Endothelial cell of umbilical vein (primary cell): ENCODE data around the gene TOGARAM2. TPM values are rescaled to one million over a fixed set of nuclear protein-coding genes. Genes with fewer than 3 reads are reported as not detected.

ENCODE experiments used
- BruUV-seq: library from RNA; stranded (reverse); fragments of 400-500 nt; replicated peaks from 2 replicates; lab custom pipeline; 2021; lab: Mats Ljungman, UMichigan
- CTCF ChIA-PET: fragments of 300-600, 350-600 bp; sonication (Branson Sonifier 250); formaldehyde crosslinking; loops from one replicate; lab custom pipeline; 2021; ENCODE audit warnings: antibody characterized with exemption, inconsistent platforms; lab: Charles Lee
- POLR2A ChIA-PET: fragments of 300-600, 350-600 bp; sonication (Branson Sonifier 250); formaldehyde crosslinking; loops from one replicate; lab custom pipeline; 2021; ENCODE audit warnings: antibody characterized with exemption, inconsistent platforms; lab: Charles Lee
- DNase-seq: peaks from one replicate; pipeline ENCODE4 v3.0.0-alpha.2; 2011; ENCODE audit warnings: low read depth, low spot score
- FAIRE-seq: peaks from 2 replicates; lab custom pipeline; 2011; peaks lifted over from hg19 to GRCh38; lab: Jason Lieb, UNC
- H2AFZ ChIP-seq: 2 replicates; pipeline ENCODE4 v1.6.0; 2012; ENCODE audit warnings: low read depth, low read length, control low read depth, inconsistent platforms
- H3K27ac ChIP-seq: 2 replicates; pipeline ENCODE4 v1.5.1; 2011; ENCODE audit warnings: low read depth, mild to moderate bottlenecking, control low read depth, low read length, moderate library complexity; ENCODE audit not compliant: insufficient read depth
- H3K27me3 ChIP-seq, 2 experiments: 2 replicates each; pipeline versions ENCODE4 v1.6.0 to v1.6.1; 2011; ENCODE audit warnings: low read length in 2 of 2, mixed read lengths in 1 of 2; ENCODE audit not compliant: control insufficient read depth in 2 of 2, insufficient read depth in 2 of 2
- H3K36me3 ChIP-seq, 2 experiments: 2 replicates in 1 of 2; 3 replicates in 1 of 2; pipeline ENCODE4 v1.5.1; 2011; ENCODE audit warnings: low read length in 2 of 2, mild to moderate bottlenecking in 1 of 2, moderate library complexity in 1 of 2; ENCODE audit not compliant: control insufficient read depth in 2 of 2, insufficient read depth in 2 of 2; ENCODE audit errors: extremely low read depth in 1 of 2
- H3K4me1 ChIP-seq: 3 replicates; pipeline ENCODE4 v1.5.1; 2011; ENCODE audit warnings: mild to moderate bottlenecking, low read length; ENCODE audit not compliant: control insufficient read depth, insufficient read depth; ENCODE audit errors: extremely low read depth
- H3K4me2 ChIP-seq: 2 replicates; pipeline ENCODE4 v1.6.1; 2011; ENCODE audit warnings: low read length, control low read depth, mixed read lengths; ENCODE audit not compliant: insufficient read depth
- H3K4me3 ChIP-seq, 3 experiments: fragments of 200-600 bp in 1 of 3; sonication (generic), shearing (Covaris generic) in 1 of 3; replicated peaks in 1 of 3; 2 replicates each; pipeline ENCODE4 v1.5.1; 2011 to 2016; ENCODE audit warnings: control low read depth in 3 of 3, low read length in 3 of 3, mild to moderate bottlenecking in 2 of 3, inconsistent platforms in 1 of 3, low read depth in 1 of 3, moderate library complexity in 1 of 3; ENCODE audit not compliant: insufficient read depth in 1 of 3
- H3K79me2 ChIP-seq: 2 replicates; pipeline ENCODE4 v1.6.0; 2012; ENCODE audit warnings: low read length, inconsistent platforms; ENCODE audit not compliant: control insufficient read depth, insufficient read depth
- H3K9ac ChIP-seq: replicated peaks from 2 replicates; pipeline ENCODE3; 2011; ENCODE audit warnings: low read length, control low read depth; ENCODE audit not compliant: insufficient read depth; ENCODE audit errors: extremely low read depth
- H3K9me1 ChIP-seq: replicated peaks from 3 replicates; pipeline ENCODE4 v1.6.0; 2011; ENCODE audit warnings: mild to moderate bottlenecking, low read length; ENCODE audit not compliant: control insufficient read depth, insufficient read depth; ENCODE audit errors: extremely low read depth
- H3K9me3 ChIP-seq: replicated peaks from 2 replicates; pipeline ENCODE4 v1.5.1; 2012; ENCODE audit warnings: low read length, inconsistent platforms; ENCODE audit not compliant: control insufficient read depth, insufficient read depth
- H4K20me1 ChIP-seq: replicated peaks from 2 replicates; pipeline ENCODE3; 2011; ENCODE audit warnings: mild to moderate bottlenecking, low read length; ENCODE audit not compliant: control insufficient read depth, insufficient read depth; ENCODE audit errors: extremely low read depth
- EZH2 ChIP-seq: IDR thresholded peaks from 2 replicates; pipeline ENCODE4 v1.6.1; 2012; ENCODE audit warnings: borderline replicate concordance, low read depth, mild to moderate bottlenecking, moderate library complexity, low read length, inconsistent platforms; ENCODE audit not compliant: severe bottlenecking
- FOS ChIP-seq: IDR thresholded peaks from 2 replicates; pipeline ENCODE4 v1.6.1; 2011; ENCODE audit warnings: mild to moderate bottlenecking, low read length, moderate library complexity, borderline replicate concordance; ENCODE audit not compliant: insufficient read depth
- GATA2 ChIP-seq: IDR thresholded peaks from 2 replicates; pipeline ENCODE4 v1.7.0; 2011; ENCODE audit warnings: low read depth, mild to moderate bottlenecking, moderate library complexity, mixed read lengths, low read length; ENCODE audit not compliant: insufficient read length, insufficient read depth
- JUN ChIP-seq: IDR thresholded peaks from 2 replicates; pipeline ENCODE4 v1.6.1; 2011; ENCODE audit warnings: borderline replicate concordance, low read depth; ENCODE audit not compliant: insufficient read length, insufficient read depth
- MYC ChIP-seq: IDR thresholded peaks from one replicate; pipeline ENCODE4 v1.6.1; 2011; ENCODE audit warnings: mild to moderate bottlenecking, low read depth, low read length
- POLR2A ChIP-seq: IDR thresholded peaks from 2 replicates; pipeline ENCODE4 v1.6.1; 2012; ENCODE audit warnings: low read depth, mild to moderate bottlenecking, control low read depth, low read length
- POLR2AphosphoS5 ChIP-seq: IDR thresholded peaks from 2 replicates; pipeline ENCODE4 v1.6.1; 2012; ENCODE audit warnings: low read depth, mild to moderate bottlenecking, control low read depth, low read length, moderate library complexity; ENCODE audit not compliant: insufficient read depth
- dilution Hi-C: fragments of 300-500 bp; cut with MboI; formaldehyde crosslinking; loops from one replicate; pipeline ENCODE4 v1.15.0; 2019; ENCODE audit warnings: low sequenced_read_pairs; ENCODE audit not compliant: extremely low pct_ligation_motif_present
- intact Hi-C: fragments of 100-400 bp; cut with micrococcal nuclease; formaldehyde crosslinking; loops from one replicate; pipeline ENCODE4 v1.10.0; 2022
- polyA plus RNA-seq, 4 experiments: library from polyadenylated mRNA; depleted of rRNA in 3 of 4; stranded (reverse) in 3 of 4; unstranded in 1 of 4; fragments of >200 nt; gene quantifications; 2 replicates each; pipeline versions ENCODE4 v1.2.1 to v1.2.3, GENCODE V29; 2011 to 2012; ENCODE audit warnings: missing spikeins in 1 of 4
- total RNA-seq: library from RNA; stranded (reverse); gene quantifications from 2 replicates; pipeline ENCODE4 v1.2.3, GENCODE V29; 2021
- TF ChIP-seq, protein P1 (sequence below): IDR thresholded peaks from 2 replicates; pipeline ENCODE4 v1.6.1; 2011; ENCODE audit not compliant: insufficient read depth, insufficient read length
- TF ChIP-seq, protein P2 (sequence below), 2 donors: IDR thresholded peaks; 1 replicate in 1 of 2; 2 replicates in 1 of 2; pipeline ENCODE4 v1.5.1; 2011; ENCODE audit warnings: low read length in 2 of 2, mild to moderate bottlenecking in 2 of 2, moderate library complexity in 2 of 2, control low read depth in 1 of 2, inconsistent platforms in 1 of 2, low read depth in 1 of 2; ENCODE audit not compliant: insufficient read depth in 1 of 2; ENCODE audit errors: extremely low read depth in 1 of 2

Gene TOGARAM2
- total and polyA plus RNA-seq, 2 donors (not counting 3 experiments of a cell fraction or from before 2014, with no cell fraction given) = not detected

DNA sequence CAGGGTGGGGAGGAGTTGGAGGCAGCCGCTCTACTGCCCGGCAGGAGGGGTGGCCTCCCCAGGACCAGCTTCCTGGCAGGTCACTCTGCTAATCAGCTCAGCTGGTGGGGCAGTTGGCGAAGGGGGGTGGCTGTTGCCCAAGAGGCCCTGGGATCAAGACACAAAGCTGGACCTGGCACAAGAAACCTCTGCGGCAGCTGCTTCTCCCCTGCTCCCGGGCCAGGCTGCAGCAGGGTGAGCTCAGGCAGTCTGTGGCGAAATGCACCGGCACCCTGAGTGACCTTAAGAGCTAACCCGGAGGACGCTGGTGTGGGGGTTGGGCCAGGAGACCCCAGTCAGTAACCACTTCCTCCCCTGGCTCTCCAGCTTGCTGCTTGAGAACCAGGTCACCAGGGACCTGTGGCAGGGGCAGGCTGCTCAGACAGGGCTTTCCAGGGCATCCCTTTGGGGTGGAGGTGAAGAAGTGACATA is 31.1 kb downstream of the TOGARAM2 start:
- H3K9me3 ChIP-seq = no peaks in the 10 kb centered on the region
- no peak overlapping the region for H3K4me3 ChIP-seq
- POLR2A ChIA-PET = no interaction called here
- DNase-seq (no peak), FAIRE-seq (no peak)
- no peak overlapping the region for H3K9ac ChIP-seq
- no peak overlapping the region for H3K4me2 ChIP-seq
- no peak overlapping the region for H3K27ac ChIP-seq
- H2AFZ ChIP-seq = no peak overlapping the region
- H4K20me1 ChIP-seq = no peaks in the 10 kb centered on the region
- no peaks in the 10 kb centered on the region for H3K79me2 ChIP-seq
- intact Hi-C loops (no loop called here), dilution Hi-C loops (no loop called here)
- no peaks in the 10 kb centered on the region for H3K36me3 ChIP-seq
- H3K27me3 ChIP-seq = no peaks in the 10 kb centered on the region
- no peaks in the 10 kb centered on the region for H3K9me1 ChIP-seq
- BruUV-seq = no TSS peak
- H3K4me1 ChIP-seq = peaks cover 3% of the 10 kb centered on the region
- CTCF ChIA-PET = interaction anchor here (1.2 kb wide), 1 partner anchor 53 kb away, joined by 5 read pairs; no protein-coding TSS in a partner anchor
- no peak for TF ChIP-seq GATA2
- TF ChIP-seq, protein P1, sequence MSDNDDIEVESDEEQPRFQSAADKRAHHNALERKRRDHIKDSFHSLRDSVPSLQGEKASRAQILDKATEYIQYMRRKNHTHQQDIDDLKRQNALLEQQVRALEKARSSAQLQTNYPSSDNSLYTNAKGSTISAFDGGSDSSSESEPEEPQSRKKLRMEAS = no peak
- TF ChIP-seq JUN = no peak
- no peak for TF ChIP-seq FOS
- TF ChIP-seq MYC = no peak
- TF ChIP-seq, protein P2, sequence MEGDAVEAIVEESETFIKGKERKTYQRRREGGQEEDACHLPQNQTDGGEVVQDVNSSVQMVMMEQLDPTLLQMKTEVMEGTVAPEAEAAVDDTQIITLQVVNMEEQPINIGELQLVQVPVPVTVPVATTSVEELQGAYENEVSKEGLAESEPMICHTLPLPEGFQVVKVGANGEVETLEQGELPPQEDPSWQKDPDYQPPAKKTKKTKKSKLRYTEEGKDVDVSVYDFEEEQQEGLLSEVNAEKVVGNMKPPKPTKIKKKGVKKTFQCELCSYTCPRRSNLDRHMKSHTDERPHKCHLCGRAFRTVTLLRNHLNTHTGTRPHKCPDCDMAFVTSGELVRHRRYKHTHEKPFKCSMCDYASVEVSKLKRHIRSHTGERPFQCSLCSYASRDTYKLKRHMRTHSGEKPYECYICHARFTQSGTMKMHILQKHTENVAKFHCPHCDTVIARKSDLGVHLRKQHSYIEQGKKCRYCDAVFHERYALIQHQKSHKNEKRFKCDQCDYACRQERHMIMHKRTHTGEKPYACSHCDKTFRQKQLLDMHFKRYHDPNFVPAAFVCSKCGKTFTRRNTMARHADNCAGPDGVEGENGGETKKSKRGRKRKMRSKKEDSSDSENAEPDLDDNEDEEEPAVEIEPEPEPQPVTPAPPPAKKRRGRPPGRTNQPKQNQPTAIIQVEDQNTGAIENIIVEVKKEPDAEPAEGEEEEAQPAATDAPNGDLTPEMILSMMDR (IDR thresholded peaks at IDR 0.05; ENCODE audit: extremely low read depth in 1 of 2, insufficient read depth in 1 of 2, low read depth in 1 of 2, low read length in 2 of 2) = no peak
- no peak for TF ChIP-seq POLR2A
- TF ChIP-seq POLR2AphosphoS5 = no peak
- no peak for TF ChIP-seq EZH2
